ENCODE measurements around the gene UROC1. TPM values are rescaled to one million over a fixed set of nuclear protein-coding genes. Genes with fewer than 3 reads are reported as not detected.

The UROC1 gene
- total RNA-seq, 1 donor from 2014 or later = not detected

DNA sequence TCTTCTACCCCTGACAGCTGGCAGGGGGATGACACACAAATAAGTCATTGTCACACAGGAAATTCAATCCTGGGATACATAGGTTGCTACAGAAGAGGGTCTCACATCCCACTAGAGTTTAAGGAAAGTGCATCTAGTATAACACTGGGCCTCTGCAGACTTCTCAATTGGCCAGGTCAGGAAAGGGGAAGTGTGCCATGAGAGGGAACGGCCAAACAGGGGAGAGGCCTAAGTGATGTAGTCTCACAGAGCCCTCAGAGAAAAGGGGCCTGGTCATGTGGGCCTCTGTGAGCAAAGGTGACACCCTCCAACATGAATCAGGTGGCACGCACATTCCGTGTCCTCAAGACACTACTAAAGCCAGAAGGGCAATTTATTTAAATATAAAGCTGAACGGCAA is 53.1 kb downstream of the UROC1 start:
- no peak for DNase-seq (ENCODE audit: low read depth in 2 of 2)

DNA sequence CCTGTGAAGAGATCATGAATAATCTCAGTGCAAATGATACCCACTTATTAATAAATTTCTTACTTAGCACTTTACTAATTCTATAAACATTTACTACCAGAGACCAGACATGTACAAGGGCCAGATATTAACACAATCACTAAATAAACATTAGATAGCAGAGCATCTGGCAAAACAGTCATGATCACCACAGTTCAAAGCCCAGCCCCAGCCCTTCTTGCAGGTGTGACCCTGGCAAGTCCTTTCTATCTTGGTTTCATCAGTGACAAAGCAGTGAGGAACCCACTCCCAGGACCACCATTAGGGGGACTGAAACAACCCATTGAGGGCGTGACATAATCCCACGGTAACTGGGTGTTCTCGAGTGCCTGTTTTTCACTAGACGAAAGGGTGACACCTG is 53.5 kb downstream of the UROC1 start:
- DNase-seq (ENCODE audit: low read depth in 2 of 2) = no peak

DNA sequence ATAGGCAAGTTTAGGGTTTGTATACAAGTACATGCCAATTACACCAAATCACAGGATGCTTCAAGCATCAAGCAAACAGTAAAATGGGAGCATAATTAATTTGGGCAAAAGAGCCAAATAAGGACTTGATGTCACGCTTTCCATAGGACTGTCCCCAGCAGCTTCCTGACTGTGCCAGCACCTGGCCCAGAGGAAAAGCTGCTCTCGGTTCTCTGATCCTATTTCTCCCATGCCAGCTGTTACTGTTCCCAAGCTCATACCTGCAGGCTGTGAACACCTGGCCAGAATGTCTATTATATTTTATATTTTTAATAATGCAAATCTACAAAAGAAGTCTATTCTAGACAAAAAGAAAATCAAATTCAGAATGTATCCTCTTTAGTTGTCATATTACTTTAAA is 54.1 kb downstream of the UROC1 start:
- no peak for DNase-seq (ENCODE audit: low read depth in 2 of 2)

GRCh38 chr3:126461450-126462070 is 56.0 kb downstream of the UROC1 start:
- DNase-seq (ENCODE audit: low read depth in 2 of 2) = no peak

GRCh38 chr3:126460381-126460780 is 57.2 kb downstream of the UROC1 start:
- no peak for DNase-seq (ENCODE audit: low read depth in 2 of 2)

DNA sequence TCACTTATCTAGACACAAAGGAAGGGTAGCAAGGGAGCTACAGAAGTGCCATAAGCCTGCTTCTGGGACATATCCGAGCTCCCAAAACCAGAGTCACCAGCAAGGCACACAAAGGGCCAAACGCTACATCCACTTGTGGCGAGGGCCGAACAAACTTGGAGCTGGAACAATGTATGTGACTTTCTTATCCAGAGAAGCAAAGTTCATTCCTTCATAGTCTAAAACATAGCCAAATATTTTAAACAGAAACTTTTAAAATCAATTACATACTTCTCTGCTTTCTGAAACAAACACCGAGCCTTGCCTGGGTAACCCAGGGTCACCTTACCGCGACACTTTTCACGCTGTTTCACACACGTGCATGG is 57.8 kb downstream of the UROC1 start:
- DNase-seq (ENCODE audit: low read depth in 2 of 2) = no peak

DNA sequence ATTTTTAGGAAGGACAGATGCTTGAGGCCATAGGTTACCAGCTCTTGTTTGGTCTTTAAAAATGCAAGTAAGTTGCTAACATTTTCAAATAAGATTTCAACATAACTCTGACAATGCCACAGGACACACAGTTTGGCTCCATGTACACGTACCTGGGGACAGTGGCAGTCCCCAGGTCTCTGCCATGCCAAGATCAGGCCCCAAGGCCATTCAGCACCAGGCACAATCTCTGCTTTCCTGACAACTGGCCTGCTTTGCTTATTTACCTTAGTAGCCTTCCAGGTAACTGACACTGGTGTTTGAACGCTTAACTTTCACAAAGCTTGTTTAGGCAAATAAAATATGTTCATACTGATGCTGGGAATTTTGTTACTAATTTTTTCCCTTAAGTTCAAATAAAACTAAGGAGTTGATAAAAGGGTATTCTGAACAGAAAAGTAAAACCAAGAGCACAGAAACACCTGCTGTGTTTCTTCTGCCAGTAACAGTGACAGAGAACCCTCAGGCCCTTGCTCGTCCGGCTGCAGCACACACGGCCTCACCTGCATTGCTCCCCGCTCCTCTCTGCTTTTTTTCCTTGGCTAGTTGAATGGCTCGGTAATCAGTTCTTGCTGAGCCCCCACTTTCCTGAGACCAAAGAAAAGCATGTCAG is 58.3 kb downstream of the UROC1 start:
- no peak for DNase-seq (ENCODE audit: low read depth in 2 of 2)

GRCh38 chr3:126456766-126457388 is 60.7 kb downstream of the UROC1 start:
- no peak for DNase-seq (ENCODE audit: low read depth in 2 of 2)

GRCh38 chr3:126456211-126456610 is 61.4 kb downstream of the UROC1 start:
- DNase-seq (ENCODE audit: low read depth in 2 of 2) = no peak

DNA sequence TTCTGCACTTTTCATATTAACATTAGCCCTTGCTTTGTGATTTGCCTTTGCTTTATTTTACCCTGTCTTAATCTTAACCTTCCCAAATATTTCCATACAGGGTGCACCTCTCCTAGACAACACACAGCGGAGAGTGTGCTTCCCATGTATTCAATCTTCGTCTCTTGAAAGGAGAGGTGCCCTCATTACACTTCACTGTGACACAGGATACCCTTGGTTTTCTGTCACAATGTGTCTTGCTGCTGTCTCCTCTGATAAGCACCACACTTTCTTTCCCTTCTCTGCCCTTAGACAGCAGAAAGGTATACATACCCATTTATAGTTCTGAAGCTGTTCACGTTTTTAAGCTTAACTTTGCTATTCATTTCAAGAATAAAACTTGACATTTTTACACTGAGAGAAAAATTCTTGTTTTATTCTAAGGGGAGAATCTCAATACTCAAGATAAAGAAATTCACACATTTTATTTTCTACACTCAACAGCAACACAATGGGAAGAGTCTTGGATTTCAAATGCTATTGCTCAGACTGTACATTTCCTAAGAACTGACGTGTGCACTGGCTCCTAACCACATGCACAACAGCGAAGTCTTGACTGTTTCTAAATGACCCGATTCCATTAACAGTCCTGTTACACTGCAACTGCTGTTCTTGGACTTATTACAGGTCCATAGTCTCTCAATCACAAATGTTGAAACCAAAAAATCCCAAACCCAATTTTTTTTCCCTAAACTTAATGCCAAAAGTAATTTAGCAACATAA is 63.0 kb downstream of the UROC1 start:
- DNase-seq (ENCODE audit: low read depth in 2 of 2) = no peak

- DNase-seq (ENCODE audit: low read depth in 2 of 2) = no peak
Observed at GRCh38 chr3:126454025-126454424, 63.5 kb downstream of the UROC1 start.

DNA sequence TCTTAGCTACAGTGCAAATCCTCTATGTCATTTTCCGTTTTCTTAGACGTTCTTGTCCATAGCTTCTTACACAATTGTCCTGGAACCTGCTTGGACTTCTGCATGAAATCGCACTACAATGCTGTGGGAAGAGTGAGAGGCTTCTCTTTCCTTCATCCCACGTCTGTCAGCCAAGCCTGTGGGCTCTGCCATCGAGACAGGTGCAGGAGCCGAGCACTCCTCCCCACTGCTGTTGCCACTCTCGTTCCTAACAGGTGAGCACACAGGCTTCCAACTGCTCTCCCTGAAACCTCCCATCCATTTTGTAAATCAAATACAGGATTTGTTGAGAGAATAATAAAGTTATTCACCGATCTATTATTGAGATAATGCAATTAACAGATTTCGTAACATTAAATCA is 65.4 kb downstream of the UROC1 start:
- DNase-seq (ENCODE audit: low read depth in 2 of 2) = no peak

GRCh38 chr3:126451511-126451910 is 66.1 kb downstream of the UROC1 start:
- no peak for DNase-seq (ENCODE audit: low read depth in 2 of 2)

DNA sequence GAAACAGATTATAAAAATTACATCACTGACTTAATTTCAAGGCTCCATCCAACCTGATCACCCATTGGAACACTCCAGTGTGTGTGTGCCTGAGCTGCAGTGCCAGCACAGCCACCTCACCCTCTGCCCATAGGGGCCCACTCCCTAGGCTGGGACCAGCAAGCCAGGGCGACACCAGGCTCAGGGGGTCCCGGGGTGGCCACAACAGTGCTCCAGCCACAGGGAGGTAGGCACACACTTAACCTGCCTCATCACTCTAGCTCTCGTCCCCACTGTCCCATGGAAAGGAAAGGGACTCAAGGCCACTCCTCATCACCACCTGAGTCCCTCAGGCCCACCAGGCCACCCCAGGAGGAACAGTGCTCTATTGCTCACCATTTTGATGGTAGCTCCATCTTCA is 66.8 kb downstream of the UROC1 start:
- DNase-seq (ENCODE audit: low read depth in 2 of 2) = no peak

DNA sequence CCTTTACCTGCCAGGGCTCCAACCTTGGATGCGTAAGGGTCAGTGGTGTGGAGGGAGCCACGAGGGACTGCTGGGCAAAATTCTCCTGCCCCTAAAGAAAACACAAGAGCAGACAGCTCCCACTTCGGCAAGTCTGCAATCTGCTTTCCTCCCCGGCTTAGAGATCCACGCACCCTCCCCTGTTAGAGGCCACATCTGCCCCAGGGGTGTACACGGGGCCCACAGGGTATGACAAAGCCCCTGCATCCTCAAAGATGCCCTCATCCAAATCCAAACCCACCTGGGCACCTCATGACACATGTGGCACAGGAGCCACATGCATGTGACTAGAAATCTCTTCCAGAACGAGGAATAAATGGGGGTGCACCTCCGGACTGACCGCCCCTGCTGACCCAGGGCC is 67.4 kb downstream of the UROC1 start:
- no peak for DNase-seq (ENCODE audit: low read depth in 2 of 2)

- DNase-seq (ENCODE audit: low read depth in 2 of 2) = no peak
Observed at GRCh38 chr3:126449621-126450051, 67.9 kb downstream of the UROC1 start.

DNA sequence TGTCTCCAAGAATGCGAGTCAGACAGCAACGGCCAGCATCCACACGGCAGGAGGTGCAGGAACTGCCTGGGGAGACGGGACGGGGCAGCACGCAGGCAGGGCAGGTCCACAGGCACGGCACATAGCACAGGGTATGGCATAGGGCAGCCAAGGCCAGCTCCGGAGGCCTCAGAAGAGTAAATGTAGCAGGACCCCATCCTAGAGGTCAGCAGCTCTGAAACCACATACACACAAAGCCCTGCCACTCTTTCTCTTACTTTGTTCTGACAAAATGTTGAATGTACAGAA is 68.7 kb downstream of the UROC1 start:
- no peak for DNase-seq (ENCODE audit: low read depth in 2 of 2)

GRCh38 chr3:126448136-126448892 is 69.3 kb downstream of the UROC1 start:
- no peak for DNase-seq (ENCODE audit: low read depth in 2 of 2)

GRCh38 chr3:126447456-126448106 is 70.0 kb downstream of the UROC1 start:
- DNase-seq (ENCODE audit: low read depth in 2 of 2) = no peak

- no peak for DNase-seq (ENCODE audit: low read depth in 2 of 2)
Observed at GRCh38 chr3:126446791-126447190, 70.8 kb downstream of the UROC1 start.

- no peak for DNase-seq (ENCODE audit: low read depth in 2 of 2)
Observed at GRCh38 chr3:126446301-126446700, 71.3 kb downstream of the UROC1 start.

Data from lung microvascular endothelial cell (primary cell).